Right hindlimb (tissue), 1 donor: ENCODE measurements around the gene KRT78.
A peak's percentile ranks its signal among the peaks of the same experiment; 100 is the strongest.
"Not testable (repeated sequence)": the region's sequence is repeated elsewhere in the genome, so short reads cannot be mapped to it uniquely, and the experiment has no call there.

ENCODE experiments used
- DNase-seq: peaks from one replicate; pipeline ENCODE4 v3.0.0-alpha.2; 2018

The KRT78 gene

GRCh38 chr12:52871291-52872039, 22.7 kb upstream of the KRT78 start:
- peak; percentile 55 for DNase-seq

DNA sequence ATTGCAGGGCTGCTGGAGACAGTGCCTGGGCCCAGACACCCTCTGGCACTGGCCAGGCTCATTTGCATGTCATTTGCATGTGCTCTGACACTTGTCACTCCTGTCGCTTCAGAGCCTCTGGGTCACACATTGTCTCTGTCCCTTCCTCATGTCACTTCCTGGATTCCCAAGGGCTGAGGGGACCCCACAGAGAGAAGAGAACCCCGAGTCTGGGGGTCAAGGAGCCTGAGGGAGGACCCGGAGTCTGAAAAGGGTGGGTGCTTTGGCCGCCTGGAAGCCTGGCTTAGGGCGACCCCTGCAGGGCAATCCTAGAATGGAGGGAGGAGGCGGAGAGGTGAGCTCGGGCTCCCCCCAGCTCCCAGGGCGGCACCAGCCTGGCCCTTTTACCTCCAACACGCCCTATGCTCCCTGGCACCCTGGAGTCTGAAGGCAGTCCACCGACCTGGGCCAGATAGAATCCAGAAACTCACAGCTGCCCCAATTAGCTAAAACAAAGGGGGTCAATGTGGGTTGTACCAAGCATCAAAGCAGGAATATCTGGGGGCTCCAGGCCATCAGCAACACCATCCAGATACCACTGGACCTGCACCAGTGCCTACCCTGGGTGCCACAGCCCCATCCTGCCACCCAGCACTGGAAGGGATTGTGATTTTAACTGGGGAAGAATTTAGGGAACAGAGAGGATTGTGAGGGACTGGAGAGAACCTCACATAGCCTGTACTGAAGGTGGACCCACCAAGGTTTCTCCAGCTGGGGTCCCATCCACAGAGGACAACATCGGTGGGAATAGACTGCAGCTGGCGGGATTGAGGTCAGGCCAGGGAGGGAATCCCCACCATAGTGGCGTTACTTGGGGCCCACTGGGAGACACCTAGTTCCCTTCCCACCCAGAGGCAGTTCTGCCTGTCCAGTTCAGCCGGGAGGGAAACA, 21.8 kb upstream of the KRT78 start:
- peak; percentile 47 for DNase-seq

DNA sequence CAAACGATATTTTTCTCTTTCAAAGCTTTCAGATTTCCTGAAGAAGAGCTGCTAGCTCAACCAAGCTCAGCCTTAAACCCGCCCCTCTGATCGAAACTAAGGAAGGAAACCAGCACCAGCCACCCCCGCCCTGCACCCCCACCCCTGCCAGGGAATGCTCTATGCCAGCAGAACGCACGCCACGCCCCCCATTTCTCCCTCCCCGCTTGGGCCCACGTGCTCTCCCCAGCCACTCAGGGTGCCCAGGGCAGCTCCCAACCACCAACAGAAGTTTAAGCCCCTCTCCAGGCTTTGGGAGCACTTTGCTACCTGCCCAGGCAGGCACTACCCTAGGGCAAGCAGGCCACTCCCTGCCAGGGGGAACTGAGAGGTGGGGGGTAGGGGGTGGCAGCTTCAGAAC, 18.8 kb upstream of the KRT78 start:
- peak; percentile 40 for DNase-seq

DNA sequence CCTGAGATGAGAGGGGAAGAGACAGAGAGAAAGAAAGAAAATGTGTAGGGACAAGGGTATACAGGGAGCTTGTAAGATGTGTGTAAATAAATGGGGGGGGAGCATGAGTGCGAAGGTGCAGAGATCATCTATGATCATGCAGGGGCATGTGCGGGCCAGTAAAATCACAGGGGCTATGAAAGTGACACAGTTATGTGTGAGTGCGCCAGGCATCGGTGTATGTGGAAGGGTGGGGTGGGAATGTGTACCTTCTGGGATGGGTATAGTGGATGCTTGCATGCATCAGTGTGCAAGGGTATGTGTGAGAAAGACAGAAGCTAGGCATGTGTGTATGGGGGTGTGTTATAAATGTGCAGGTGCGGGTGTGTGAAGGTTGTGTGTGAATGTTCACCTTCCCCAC, 18.4 kb upstream of the KRT78 start:
- no peak for DNase-seq

GRCh38 chr12:52865090-52865944, 16.5 kb upstream of the KRT78 start:
- DNase-seq = peak; percentile 81

DNA sequence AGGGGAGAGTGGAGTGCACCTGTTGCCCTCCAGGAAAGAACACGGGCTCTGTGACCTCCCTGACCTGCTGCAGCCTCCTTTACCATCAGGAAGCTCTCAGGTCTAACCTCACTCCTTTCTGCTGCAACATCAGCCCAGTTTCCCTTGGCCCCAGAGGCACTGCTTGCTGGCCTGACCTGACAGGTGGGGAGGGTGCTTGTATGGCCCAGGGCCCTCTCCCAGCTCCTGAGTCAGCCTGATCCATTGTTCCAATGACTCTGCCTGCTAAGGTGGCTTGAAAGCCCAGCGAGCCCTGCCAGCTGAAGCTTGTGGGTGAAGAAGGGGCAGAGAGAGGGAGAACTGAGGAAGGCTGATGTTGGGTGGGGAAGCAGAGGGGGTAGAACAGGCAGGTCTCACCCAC, 13.2 kb upstream of the KRT78 start:
- DNase-seq = no peak

DNA sequence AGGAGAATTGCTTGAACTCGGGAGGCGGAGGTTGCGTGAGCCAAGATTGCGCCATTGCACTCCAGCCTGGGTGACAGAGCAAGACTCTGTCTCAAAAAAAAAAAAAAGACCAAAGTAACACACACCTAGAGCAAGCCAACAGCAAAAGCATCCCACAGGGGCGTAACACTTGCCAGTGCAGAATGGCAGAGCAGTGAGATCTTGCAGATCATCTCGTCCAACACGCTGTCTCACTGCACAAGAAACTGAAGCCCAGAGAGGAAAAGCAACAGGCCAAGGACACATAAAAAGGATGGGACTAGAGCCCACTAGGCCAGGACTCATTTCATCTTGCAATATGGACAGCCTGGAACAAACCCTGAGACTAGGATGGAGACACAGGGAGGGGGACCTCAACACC, 12.7 kb upstream of the KRT78 start:
- DNase-seq = no peak

DNA sequence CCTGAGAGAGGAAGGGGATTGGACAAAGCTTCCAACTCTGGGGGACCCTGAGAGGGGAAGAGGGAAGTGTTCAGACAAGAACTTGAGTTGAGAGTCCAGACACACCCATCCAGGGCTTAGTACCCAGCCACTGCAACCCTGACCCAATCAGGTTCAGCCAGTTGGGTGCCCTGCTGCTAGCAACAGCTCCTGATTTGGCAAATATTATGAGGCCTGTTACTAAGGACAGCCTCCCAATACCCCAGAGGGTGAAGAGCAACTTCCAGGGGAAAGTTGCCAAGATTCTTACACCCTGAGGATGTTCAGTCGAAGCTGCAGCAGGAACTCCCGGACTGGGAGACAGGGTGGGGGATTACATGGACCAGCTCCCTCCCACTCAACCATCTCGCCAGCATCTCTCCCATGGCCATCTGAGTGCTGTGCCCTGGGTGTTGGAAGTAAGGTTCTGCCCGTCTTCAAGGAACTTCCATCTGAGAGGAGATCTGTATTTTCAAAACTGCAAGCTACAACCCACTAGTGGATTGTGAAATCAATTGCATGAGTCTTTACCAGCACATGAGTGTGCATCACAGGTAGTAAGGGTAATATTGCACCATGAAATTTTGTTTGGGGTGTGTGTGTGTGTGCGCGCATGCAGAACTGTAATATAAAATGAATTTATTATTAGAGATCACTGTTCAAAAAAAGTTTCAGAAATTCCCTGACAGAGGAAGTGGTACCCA, 11.5 kb upstream of the KRT78 start:
- no peak for DNase-seq

GRCh38 chr12:52857500-52857899, 8.7 kb upstream of the KRT78 start:
- no peak for DNase-seq

DNA sequence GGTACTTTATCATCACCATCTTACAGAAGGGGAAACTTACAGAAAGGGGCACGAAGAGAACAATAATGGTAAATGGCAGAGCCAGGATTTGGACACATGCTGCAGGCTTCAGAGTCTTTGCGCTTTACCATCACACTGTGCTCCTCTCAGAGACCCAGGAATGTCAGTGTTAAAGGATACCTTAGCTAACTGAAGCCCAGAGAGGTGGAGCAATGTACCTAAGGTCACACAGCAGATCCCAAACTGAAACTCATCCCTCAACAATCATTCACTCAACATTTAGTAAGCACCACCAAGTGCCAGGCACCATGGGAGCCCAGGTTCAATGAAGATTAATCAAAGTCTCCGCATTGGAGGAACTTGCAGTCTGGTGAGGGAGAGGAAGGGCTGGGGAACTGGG, 8.0 kb upstream of the KRT78 start:
- no peak for DNase-seq

DNA sequence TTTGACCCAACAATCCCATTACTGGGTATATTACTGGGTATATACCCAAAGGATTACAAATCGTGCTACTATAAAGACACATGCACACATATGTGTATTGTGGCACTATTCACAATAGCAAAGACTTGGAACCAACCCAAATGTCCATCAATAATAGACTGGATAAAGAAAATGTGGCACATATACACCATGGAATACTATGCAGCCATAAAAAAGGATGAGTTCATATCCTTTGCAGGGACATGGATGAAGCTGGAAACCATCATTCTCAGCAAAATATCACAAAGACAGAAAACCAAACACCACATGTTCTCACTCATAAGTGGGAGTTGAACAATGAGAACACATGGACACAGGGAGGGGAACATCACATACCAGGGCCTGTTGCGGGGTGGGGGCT, 7.3 kb upstream of the KRT78 start:
- DNase-seq = not testable (repeated sequence)

GRCh38 chr12:52851787-52852186, 3.0 kb upstream of the KRT78 start:
- no peak for DNase-seq

- no peak for DNase-seq
These were observed 1.9 kb upstream of the KRT78 start for GRCh38 chr12:52850681-52851080.

GRCh38 chr12:52849511-52849910, 717 bp upstream of the KRT78 start:
- no peak for DNase-seq

GRCh38 chr12:52847335-52848102, 1.3 kb downstream of the KRT78 start:
- DNase-seq = no peak

DNA sequence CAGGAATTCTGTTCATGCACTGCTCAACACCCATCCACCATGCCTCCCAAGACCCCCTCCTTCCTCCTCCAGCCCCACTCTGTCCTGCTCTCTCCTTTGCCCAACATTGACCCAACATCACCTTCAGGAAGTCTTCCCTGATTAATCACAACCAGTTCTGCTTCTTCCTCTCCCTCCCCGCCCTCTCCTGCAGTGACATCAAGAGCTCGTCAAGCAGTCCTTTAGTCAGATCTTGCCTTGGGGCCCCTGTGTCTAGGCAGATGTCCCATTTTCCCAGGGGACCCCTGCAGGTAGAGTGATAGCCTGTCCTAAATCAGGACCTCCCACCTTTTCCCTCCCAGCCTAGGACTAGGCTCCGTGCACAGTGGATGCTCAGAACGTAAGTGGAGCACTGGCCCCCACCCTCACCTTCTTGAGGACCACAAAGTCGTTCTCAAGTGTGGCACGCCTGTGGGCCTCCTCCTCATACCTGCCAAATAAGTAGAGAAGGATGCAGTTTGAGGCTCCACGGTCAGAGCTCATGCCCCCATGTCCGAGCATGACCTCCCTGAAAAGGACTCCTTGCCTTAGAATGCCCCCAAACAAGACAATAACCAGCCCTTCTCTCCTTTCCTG, 2.3 kb downstream of the KRT78 start:
- no peak for DNase-seq

DNA sequence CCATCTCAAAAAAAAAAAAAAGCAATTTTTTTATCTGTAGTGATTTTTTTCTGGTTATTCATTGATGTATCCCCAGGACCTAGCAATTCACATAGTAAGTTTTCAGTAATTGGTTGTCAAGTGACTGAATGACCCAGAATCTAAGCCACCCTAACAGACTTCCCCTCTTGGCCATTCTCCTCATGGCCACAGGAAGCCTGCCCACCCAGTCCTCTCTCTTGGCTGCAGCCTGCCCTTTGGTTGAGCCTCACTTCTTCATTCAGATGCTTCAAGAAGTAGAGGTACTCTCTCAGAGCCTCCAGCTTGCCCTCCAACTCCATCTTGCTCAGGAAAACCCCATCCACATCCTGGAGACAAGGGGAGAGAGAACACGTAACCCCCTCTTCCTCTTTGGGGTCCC, 2.8 kb downstream of the KRT78 start:
- no peak for DNase-seq

- no peak for DNase-seq
These were observed 4.4 kb downstream of the KRT78 start for GRCh38 chr12:52844386-52844785.

DNA sequence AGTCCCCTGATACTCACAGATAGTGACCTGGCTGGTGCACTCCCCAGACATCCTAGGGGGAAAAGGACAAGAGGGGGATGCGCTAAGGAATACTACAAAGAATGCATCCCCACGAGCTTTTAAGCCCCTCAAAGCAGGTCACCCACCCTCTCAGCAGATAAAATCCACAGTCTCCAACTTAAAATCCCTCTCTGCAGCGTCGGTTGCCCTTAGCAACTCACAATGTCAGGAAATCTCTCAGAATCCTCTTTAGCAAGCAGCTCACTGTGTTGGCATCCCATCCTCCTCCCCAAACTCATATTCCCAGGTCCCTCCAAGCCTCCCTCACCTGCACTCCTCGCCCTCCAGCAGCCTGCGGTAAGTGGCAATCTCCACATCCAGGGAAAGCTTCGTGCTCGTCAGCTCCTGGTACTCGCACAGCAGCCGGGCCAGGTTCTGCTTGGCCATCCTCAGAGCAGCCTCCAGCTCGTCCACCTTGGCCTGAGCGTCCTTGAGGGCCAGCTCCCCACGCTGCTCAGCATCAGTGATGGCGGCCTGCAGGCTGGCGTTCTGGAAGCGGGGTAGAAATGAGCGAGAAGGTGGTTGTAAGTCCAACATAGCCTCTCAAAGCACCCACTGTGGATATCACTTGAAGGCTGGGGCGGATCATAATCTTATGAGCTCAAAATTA, 9.2 kb downstream of the KRT78 start:
- DNase-seq = no peak

GRCh38 chr12:52838609-52839435, 10.0 kb downstream of the KRT78 start:
- no peak for DNase-seq
